Astrocyte (in vitro differentiated cells and primary cell): Measurements from ENCODE around the gene MARCHF9.

Source experiments
- CTCF ChIP-seq: IDR thresholded peaks from 2 replicates; pipeline ENCODE4 v1.5.1; 2011; ENCODE audit warnings: low read depth, mild to moderate bottlenecking, inconsistent platforms, low read length, moderate library complexity; ENCODE audit not compliant: insufficient read depth
- EZH2 ChIP-seq: IDR thresholded peaks from 2 replicates; pipeline ENCODE4 v1.6.1; 2012; ENCODE audit warnings: mild to moderate bottlenecking, low read length, inconsistent platforms; ENCODE audit not compliant: insufficient read depth

GRCh38 chr12:57781244-57781643 lies 26.3 kb downstream of the MARCHF9 start:
- TF ChIP-seq CTCF (no peak), EZH2 (no peak)
